GM10248 (cell line): ENCODE data around the gene TLE5.

Source experiments
- CTCF ChIA-PET: fragments of 300-600 bp; sonication (Branson Sonifier 250); formaldehyde crosslinking; extraction: SDS; loops from one replicate; lab custom pipeline; 2021; ENCODE audit warnings: antibody characterized with exemption; lab: Yijun Ruan, JAX
- POLR2A ChIA-PET: fragments of 350-650 bp; sonication (Branson Sonifier 250); formaldehyde crosslinking; extraction: SDS; loops from one replicate; lab custom pipeline; 2020; ENCODE audit warnings: antibody characterized with exemption; lab: Yijun Ruan, JAX
- DNase-seq: peaks from one replicate; pipeline ENCODE4 v3.0.0; 2012; ENCODE audit errors: extremely low spot score
- CTCF ChIP-seq: IDR thresholded peaks from 2 replicates; pipeline ENCODE4 v1.5.1; 2012; ENCODE audit warnings: mild to moderate bottlenecking, low read depth; ENCODE audit errors: extremely low read depth, missing control alignments, control extremely low read depth

The TLE5 gene

GRCh38 chr19:3066482-3067049 lies 4.3 kb upstream of the TLE5 start:
- no peak for TF ChIP-seq CTCF
- CTCF ChIA-PET = interaction anchor here (1.0 to 1.7 kb wide), 2 partner anchors 9 to 12 kb away, joined by 3 to 5 read pairs; no protein-coding TSS in a partner anchor
- no peak for DNase-seq
- POLR2A ChIA-PET = no interaction called here

GRCh38 chr19:3065675-3066357 lies 3.5 kb upstream of the TLE5 start:
- ChIA-PET POLR2A (interaction anchor here (0.6 kb wide), 1 partner anchor 38 kb away, joined by 5 read pairs; no protein-coding TSS in a partner anchor), CTCF (interaction anchor here (1.0 to 1.1 kb wide), 2 partner anchors 12 to 30 kb away, joined by 3 to 5 read pairs; no protein-coding TSS in a partner anchor)
- peak; percentile 81 for DNase-seq
- TF ChIP-seq CTCF = no peak

GRCh38 chr19:3064011-3064330 lies 1.7 kb upstream of the TLE5 start:
- POLR2A ChIA-PET = no interaction called here
- DNase-seq = no peak
- CTCF ChIA-PET = interaction anchor here (0.8 to 1.7 kb wide), 3 partner anchors 11 to 113 kb away, joined by 3 to 8 read pairs (median 4); no protein-coding TSS in a partner anchor
- TF ChIP-seq CTCF = no peak

DNA sequence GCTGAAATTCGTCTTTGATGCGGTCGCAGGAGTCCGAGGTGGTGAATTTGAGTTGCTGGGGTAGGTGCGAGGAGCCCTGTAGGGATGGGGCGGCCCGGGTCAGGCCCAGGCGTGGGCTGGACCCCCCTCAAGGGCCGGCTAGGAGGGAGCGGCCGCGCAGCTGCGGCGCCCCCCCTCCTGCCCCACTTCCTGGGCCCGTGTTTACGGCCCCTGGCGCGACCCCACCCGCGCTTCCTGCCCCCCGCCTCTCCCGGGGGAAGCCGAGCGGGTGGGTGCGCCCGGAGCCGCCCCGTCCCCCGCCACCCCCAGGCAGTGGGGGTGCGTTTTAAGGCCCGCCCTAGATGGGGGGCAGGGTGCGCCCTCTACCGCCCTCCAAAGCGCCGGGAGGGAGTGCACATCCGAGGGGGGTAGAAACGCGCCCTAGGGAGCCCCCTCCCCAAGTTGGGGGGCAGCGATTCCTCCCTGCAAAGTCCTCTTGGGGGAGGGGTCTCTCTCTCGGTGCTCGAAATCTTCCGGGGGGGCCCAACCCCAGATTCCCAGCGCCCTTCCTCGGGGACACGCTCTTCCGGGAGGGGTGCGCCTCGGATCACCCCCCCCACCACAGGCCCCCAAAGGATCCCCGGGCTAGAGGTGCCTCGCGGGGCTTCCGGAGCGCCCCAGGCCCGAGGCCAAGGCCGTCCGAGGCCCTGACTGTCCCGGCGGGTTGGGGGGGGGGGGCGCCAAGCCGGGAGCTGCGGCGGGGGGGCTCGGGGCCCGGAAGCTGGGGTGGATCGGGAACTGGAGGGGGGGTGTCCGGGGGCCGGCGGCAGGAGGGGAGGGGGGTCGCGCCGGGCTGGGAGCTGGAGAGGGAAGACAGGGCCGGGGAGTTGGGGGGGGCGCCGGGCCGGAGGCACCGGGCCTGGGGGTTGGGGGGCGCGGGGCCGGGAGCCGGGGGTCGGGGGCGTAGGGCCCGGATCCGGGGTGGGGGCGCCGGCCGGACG lies 823 bp downstream of the TLE5 start:
- peak; percentile 81 for DNase-seq
- TF ChIP-seq CTCF = peak; percentile 48
- ChIA-PET CTCF (interaction anchor here (1.0 to 4.3 kb wide), 7 partner anchors 8 to 111 kb away, joined by 3 to 23 read pairs (median 3); no protein-coding TSS in a partner anchor), POLR2A (interaction anchor here (0.6 kb wide), 1 partner anchor 1688 kb away, joined by 5 read pairs; no protein-coding TSS in a partner anchor)

GRCh38 chr19:3060857-3061181 lies 1.5 kb downstream of the TLE5 start:
- CTCF ChIA-PET = interaction anchor here (1.0 to 4.3 kb wide), 7 partner anchors 8 to 110 kb away, joined by 3 to 23 read pairs (median 3); no protein-coding TSS in a partner anchor
- no peak for DNase-seq
- POLR2A ChIA-PET = no interaction called here
- no peak for TF ChIP-seq CTCF

- ChIA-PET CTCF (interaction anchor here (1.3 to 4.3 kb wide), 2 partner anchors 16 to 22 kb away, joined by 3 to 23 read pairs; no protein-coding TSS in a partner anchor), POLR2A (no interaction called here)
- no peak for TF ChIP-seq CTCF
- no peak for DNase-seq
These were observed 2.6 kb downstream of the TLE5 start for GRCh38 chr19:3059653-3060052.
